ENCODE measurements around the gene KLHL29.

- TF ChIP-seq CTCF (IDR thresholded peaks at IDR 0.05) = no peak
- TF ChIP-seq EP300 (IDR thresholded peaks at IDR 0.05; ENCODE audit: borderline replicate concordance in 1 of 2, low read depth in 1 of 2, low read length in 1 of 2) = no peak
- TF ChIP-seq SIN3A (IDR thresholded peaks at IDR 0.05; ENCODE audit: borderline replicate concordance, low read depth, low read length) = no peak
- TF ChIP-seq RFX5 (IDR thresholded peaks at IDR 0.05; ENCODE audit: low read length) = no peak
These were observed 327.8 kb downstream of the KLHL29 start for GRCh38 chr2:23712756-23713151.

Data from SK-N-SH (cell line).